H1 (cell line): ENCODE measurements around the gene UQCC3.
A peak's percentile ranks its signal among the peaks of the same experiment; 100 is the strongest.

Source experiments
- BCL11A ChIP-seq, 2 experiments: IDR thresholded peaks; one replicate each; pipeline ENCODE4 v1.6.1; 2011; ENCODE audit warnings: low read depth in 2 of 2, low read length in 2 of 2, mild to moderate bottlenecking in 2 of 2
- CTCF ChIP-seq, 3 experiments: IDR thresholded peaks; 1 replicate in 2 of 3; 2 replicates in 1 of 3; pipeline versions ENCODE4 v1.5.1 to v1.6.1; 2011; ENCODE audit warnings: low read length in 3 of 3, mild to moderate bottlenecking in 3 of 3, inconsistent platforms in 2 of 3, low read depth in 1 of 3, moderate library complexity in 1 of 3; ENCODE audit not compliant: insufficient read depth in 1 of 3; ENCODE audit errors: control extremely low read depth in 1 of 3
- EP300 ChIP-seq, 2 experiments: IDR thresholded peaks; 1 replicate in 1 of 2; 2 replicates in 1 of 2; pipeline ENCODE4 v1.6.1; 2011 to 2012; ENCODE audit warnings: low read depth in 2 of 2, low read length in 2 of 2, mild to moderate bottlenecking in 2 of 2, borderline replicate concordance in 1 of 2, inconsistent platforms in 1 of 2, moderate library complexity in 1 of 2
- POLR2A ChIP-seq, 2 experiments: IDR thresholded peaks; 1 replicate in 1 of 2; 2 replicates in 1 of 2; pipeline ENCODE4 v1.6.1; 2011; ENCODE audit warnings: low read depth in 2 of 2, low read length in 2 of 2, mild to moderate bottlenecking in 2 of 2; ENCODE audit errors: control extremely low read depth in 1 of 2
- RAD21 ChIP-seq, 2 experiments: IDR thresholded peaks in 1 of 2; conservative IDR thresholded peaks in 1 of 2; 2 replicates each; pipeline ENCODE4 v1.6.1; 2011; ENCODE audit warnings: low read depth in 2 of 2, low read length in 2 of 2, improper control_type of control experiment in 1 of 2, inconsistent platforms in 1 of 2, mild to moderate bottlenecking in 1 of 2, moderate library complexity in 1 of 2

DNA sequence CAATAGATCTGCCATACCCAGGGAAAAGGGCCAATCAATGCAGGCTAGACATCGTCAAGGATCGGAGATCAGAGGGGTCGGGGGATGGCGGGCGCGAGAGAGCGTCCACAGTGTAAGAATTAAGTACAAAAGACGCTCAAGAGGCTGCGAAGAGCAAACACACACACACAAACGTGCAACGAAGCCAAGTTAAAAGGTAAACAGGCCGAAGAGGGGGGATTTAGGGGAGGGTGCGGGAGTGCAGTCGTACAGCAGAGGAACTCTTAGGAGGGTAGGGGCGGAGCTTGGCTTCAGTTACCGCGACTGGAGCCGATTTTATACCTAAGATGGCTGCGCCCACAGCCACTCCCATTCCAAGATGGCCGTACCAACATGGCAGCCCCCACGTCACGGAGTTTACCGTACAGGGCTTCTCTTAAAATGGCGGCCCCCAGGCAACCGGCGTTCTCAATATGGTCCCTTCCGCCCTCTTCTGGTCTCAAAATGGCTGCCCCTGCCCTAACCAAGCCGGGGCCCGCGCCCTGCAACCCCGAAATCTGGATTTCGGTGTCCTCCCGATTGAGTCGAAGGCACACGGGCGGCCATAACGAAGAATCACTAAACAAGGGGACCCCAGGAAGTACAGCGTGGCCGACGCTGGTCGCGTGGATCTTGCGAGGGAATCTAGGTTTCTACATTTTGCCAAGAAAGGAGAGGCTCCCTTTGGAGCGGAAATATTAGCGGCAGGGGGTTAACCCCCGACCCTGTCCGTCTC lies 38.0 kb downstream of the UQCC3 start:
- TF ChIP-seq RAD21 (IDR thresholded peaks at IDR 0.05 in 1 of 2, conservative IDR thresholded peaks at IDR 0.05 in 1 of 2; ENCODE audit: low read depth in 2 of 2, low read length in 2 of 2) (peak in 1 of 2 experiments; percentile 1; a peak in 1 of 4 replicates), CTCF (IDR thresholded peaks at IDR 0.05; ENCODE audit: control extremely low read depth in 1 of 3, insufficient read depth in 1 of 3, low read depth in 1 of 3, low read length in 3 of 3) (peak in 1 of 3 experiments; percentile 1; a peak in 1 of 4 replicates), EP300 (IDR thresholded peaks at IDR 0.05; ENCODE audit: borderline replicate concordance in 1 of 2, low read depth in 2 of 2, low read length in 2 of 2) (no peak; a peak in 1 of 3 replicates), POLR2A (IDR thresholded peaks at IDR 0.05; ENCODE audit: control extremely low read depth in 1 of 2, low read depth in 2 of 2, low read length in 2 of 2) (peak; percentile 88 to 98), BCL11A (IDR thresholded peaks at IDR 0.05; ENCODE audit: low read depth in 2 of 2, low read length in 2 of 2) (no peak)
